Vagina (tissue), 2 donors: ENCODE results near the gene RNASET2. TPM values are rescaled to one million over a fixed set of nuclear protein-coding genes. Genes with fewer than 3 reads are reported as not detected.

Experiments
- DNase-seq, 2 donors: peaks; one replicate each; pipeline ENCODE4 v3.0.0-alpha.2; 2017; ENCODE audit errors: extremely low spot score in 2 of 2
- H3K27ac ChIP-seq: fragments of 200-600 bp; sonication (generic); one replicate; pipeline ENCODE4 v1.5.1; 2019
- H3K27me3 ChIP-seq: fragments of 200-600 bp; sonication (generic); one replicate; pipeline ENCODE4 v1.5.1; 2019
- H3K36me3 ChIP-seq, 2 donors: fragments of 200-600 bp; sonication (generic); one replicate each; pipeline ENCODE4 v1.5.1; 2017 to 2019
- H3K4me1 ChIP-seq: fragments of 200-600 bp; sonication (generic); one replicate; pipeline ENCODE4 v1.5.1; 2019
- H3K4me3 ChIP-seq, 2 donors: fragments of 200-600 bp; sonication (generic); 1 replicate in 1 of 2; 2 replicates in 1 of 2; pipeline ENCODE4 v1.5.1; 2016 to 2019
- H3K9me3 ChIP-seq: fragments of 200-600 bp; sonication (generic); one replicate; pipeline ENCODE4 v1.5.1; 2019
- CTCF ChIP-seq, 3 experiments: fragments of 450-650 bp in 2 of 3; fragments of 200-600 bp in 1 of 3; sonication (generic) in 1 of 3; IDR thresholded peaks; one replicate each; pipeline ENCODE4 v1.5.1; 2017 to 2019; ENCODE audit warnings: antibody characterized with exemption in 3 of 3, mild to moderate bottlenecking in 2 of 3, moderate library complexity in 2 of 3
- POLR2A ChIP-seq, 2 donors: fragments of 450-650 bp; IDR thresholded peaks; one replicate each; pipeline ENCODE4 v1.6.1; 2017; ENCODE audit warnings: antibody characterized with exemption in 2 of 2, mild to moderate bottlenecking in 2 of 2, moderate library complexity in 2 of 2
- POLR2AphosphoS5 ChIP-seq, 2 donors: sonication (generic); formaldehyde crosslinking; IDR thresholded peaks; one replicate each; pipeline ENCODE4 v1.9.0; 2017; ENCODE audit warnings: antibody characterized with exemption in 2 of 2, mild to moderate bottlenecking in 2 of 2, low read depth in 1 of 2; ENCODE audit not compliant: insufficient read depth in 1 of 2
- intact Hi-C: fragments of 100-400 bp; cut with DNase I; formaldehyde crosslinking; loops from one replicate; pipeline ENCODE4 v1.15.1; 2023
- total RNA-seq: library from RNA; depleted of rRNA; stranded (reverse); fragments of >200 nt; gene quantifications from one replicate; pipeline ENCODE4 v1.2.3, GENCODE V29; 2016

Gene RNASET2
- total RNA-seq, 1 donor from 2014 or later, result 31.4 TPM

DNA sequence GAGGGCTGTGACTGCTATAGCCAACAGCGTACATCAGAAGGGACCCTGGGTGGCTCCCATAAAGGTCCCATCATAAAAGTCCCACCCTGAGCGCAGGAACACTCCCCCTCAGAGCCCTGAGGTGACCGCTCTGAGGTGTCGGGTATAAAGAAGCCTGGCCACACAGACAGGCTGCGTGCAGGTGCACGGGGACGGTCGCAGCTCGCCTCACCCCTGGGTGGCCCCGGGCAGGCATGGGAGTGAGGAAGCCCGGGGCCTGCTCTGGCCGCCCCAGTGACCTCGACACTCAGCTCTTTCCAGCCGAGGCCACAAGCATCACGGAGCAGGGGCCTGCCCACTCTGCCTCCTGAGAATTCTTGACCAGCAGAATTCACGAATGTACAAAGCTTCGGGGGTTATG lies 14.4 kb upstream of the RNASET2 start:
- H3K36me3 ChIP-seq, result no peaks in the 10 kb centered on the region
- no peaks in the 10 kb centered on the region for H3K4me1 ChIP-seq
- DNase-seq, result no peak
- H3K9me3 ChIP-seq, result no peaks in the 10 kb centered on the region
- no peak overlapping the region for H3K4me3 ChIP-seq
- H3K27me3 ChIP-seq, result no peaks in the 10 kb centered on the region
- no peak overlapping the region for H3K27ac ChIP-seq
- intact Hi-C loops, result no loop called here
- TF ChIP-seq POLR2AphosphoS5 (IDR thresholded peaks at IDR 0.05; ENCODE audit: insufficient read depth in 1 of 2, low read depth in 1 of 2) (no peak), CTCF (IDR thresholded peaks at IDR 0.05) (no peak), POLR2A (IDR thresholded peaks at IDR 0.05) (no peak)

GRCh38 chr6:166970091-166970490 lies 13.7 kb upstream of the RNASET2 start:
- Histone ChIP-seq H3K4me3 (no peak overlapping the region), H3K36me3 (no peaks in the 10 kb centered on the region), H3K27me3 (no peaks in the 10 kb centered on the region), H3K27ac (no peak overlapping the region), H3K9me3 (no peaks in the 10 kb centered on the region), H3K4me1 (no peaks in the 10 kb centered on the region)
- no peak for TF ChIP-seq POLR2A (IDR thresholded peaks at IDR 0.05)
- TF ChIP-seq POLR2AphosphoS5 (IDR thresholded peaks at IDR 0.05; ENCODE audit: insufficient read depth in 1 of 2, low read depth in 1 of 2), result no peak
- no peak for TF ChIP-seq CTCF (IDR thresholded peaks at IDR 0.05)
- intact Hi-C loops, result no loop called here
- no peak for DNase-seq

GRCh38 chr6:166969390-166970002 lies 13.1 kb upstream of the RNASET2 start:
- intact Hi-C loops, result no loop called here

DNA sequence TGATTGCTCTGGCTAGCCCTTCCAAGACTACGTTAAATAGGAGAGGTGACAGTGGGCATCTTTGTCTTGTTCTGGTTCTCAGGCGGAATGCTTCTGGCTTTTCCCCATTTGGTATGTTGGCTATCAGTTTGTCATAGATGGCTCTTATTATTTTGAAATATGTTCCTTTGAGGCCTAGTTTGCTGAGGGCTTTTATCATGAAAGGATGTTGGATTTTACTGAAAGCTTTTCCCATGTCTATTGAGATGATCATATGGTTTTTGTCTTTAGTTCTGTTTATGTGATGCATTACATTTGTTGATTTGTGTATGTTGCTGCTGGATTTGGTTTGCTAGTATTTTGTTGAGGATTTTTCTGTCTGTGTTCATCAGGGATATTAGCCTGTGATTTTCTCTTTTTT lies 9.9 kb upstream of the RNASET2 start:
- DNase-seq, result no peak
- H3K4me1 ChIP-seq, result no peaks in the 10 kb centered on the region
- H3K4me3 ChIP-seq, result no peak overlapping the region
- no peaks in the 10 kb centered on the region for H3K27me3 ChIP-seq
- no peaks in the 10 kb centered on the region for H3K9me3 ChIP-seq
- no peak for TF ChIP-seq POLR2AphosphoS5 (IDR thresholded peaks at IDR 0.05; ENCODE audit: insufficient read depth in 1 of 2, low read depth in 1 of 2)
- TF ChIP-seq CTCF (IDR thresholded peaks at IDR 0.05), result no peak
- no peak for TF ChIP-seq POLR2A (IDR thresholded peaks at IDR 0.05)
- no peak overlapping the region for H3K27ac ChIP-seq
- intact Hi-C loops, result no loop called here
- no peaks in the 10 kb centered on the region for H3K36me3 ChIP-seq

More at GRCh38 chr6:166969390-166970002, 13.1 kb upstream of the RNASET2 start:
- Histone ChIP-seq H3K4me1 (no peaks in the 10 kb centered on the region), H3K4me3 (no peak overlapping the region), H3K36me3 (no peaks in the 10 kb centered on the region), H3K27me3 (no peaks in the 10 kb centered on the region), H3K9me3 (no peaks in the 10 kb centered on the region), H3K27ac (no peak overlapping the region)
- DNase-seq, result no peak
- no peak for TF ChIP-seq CTCF (IDR thresholded peaks at IDR 0.05)
- TF ChIP-seq POLR2AphosphoS5 (IDR thresholded peaks at IDR 0.05; ENCODE audit: insufficient read depth in 1 of 2, low read depth in 1 of 2), result no peak
- TF ChIP-seq POLR2A (IDR thresholded peaks at IDR 0.05), result no peak

GRCh38 chr6:166960609-166960978 lies 4.2 kb upstream of the RNASET2 start:
- no peak for TF ChIP-seq POLR2A (IDR thresholded peaks at IDR 0.05)
- no peak for TF ChIP-seq CTCF (IDR thresholded peaks at IDR 0.05)
- no peak for TF ChIP-seq POLR2AphosphoS5 (IDR thresholded peaks at IDR 0.05; ENCODE audit: insufficient read depth in 1 of 2, low read depth in 1 of 2)
- Histone ChIP-seq H3K4me1 (peaks cover 20% of the 10 kb centered on the region), H3K27ac (no peak overlapping the region), H3K27me3 (no peaks in the 10 kb centered on the region), H3K9me3 (no peaks in the 10 kb centered on the region), H3K36me3 (no peaks in the 10 kb centered on the region), H3K4me3 (no peak overlapping the region)
- intact Hi-C loops, result no loop called here
- no peak for DNase-seq
